GM04503 (cell line): ENCODE data around the gene AGBL1.
"Not testable (repeated sequence)": the region's sequence is repeated elsewhere in the genome, so short reads cannot be mapped to it uniquely, and the experiment has no call there.

Experiments
- DNase-seq: peaks from one replicate; pipeline ENCODE4 v3.0.0-alpha.2; 2012; ENCODE audit warnings: low read depth

AGBL1 gene

GRCh38 chr15:86942285-86942684 is 862.6 kb downstream of the AGBL1 start:
- no peak for DNase-seq

- no peak for DNase-seq
Measured at GRCh38 chr15:86948719-86949118, 869.0 kb downstream of the AGBL1 start.

GRCh38 chr15:86959254-86959653 is 879.6 kb downstream of the AGBL1 start:
- no peak for DNase-seq

- DNase-seq = no peak
Measured at GRCh38 chr15:86961669-86962068, 882.0 kb downstream of the AGBL1 start.

- no peak for DNase-seq
Measured at GRCh38 chr15:86964271-86964670, 884.6 kb downstream of the AGBL1 start.

GRCh38 chr15:86968244-86968643 is 888.6 kb downstream of the AGBL1 start:
- no peak for DNase-seq

GRCh38 chr15:86969364-86969763 is 889.7 kb downstream of the AGBL1 start:
- DNase-seq = no peak

GRCh38 chr15:86973284-86973844 is 893.7 kb downstream of the AGBL1 start:
- no peak for DNase-seq

GRCh38 chr15:86988033-86988432 is 908.4 kb downstream of the AGBL1 start:
- no peak for DNase-seq

- DNase-seq = no peak
Measured at GRCh38 chr15:87021751-87022150, 942.1 kb downstream of the AGBL1 start.

GRCh38 chr15:87031540-87032230 is 952.0 kb downstream of the AGBL1 start:
- peak; percentile 1 for DNase-seq

GRCh38 chr15:87032295-87032694 is 952.6 kb downstream of the AGBL1 start:
- DNase-seq = no peak

- no peak for DNase-seq
Measured at GRCh38 chr15:87033056-87033455, 953.4 kb downstream of the AGBL1 start.

GRCh38 chr15:87034886-87035285 is 955.2 kb downstream of the AGBL1 start:
- DNase-seq = no peak

GRCh38 chr15:87038404-87038803 is 958.7 kb downstream of the AGBL1 start:
- DNase-seq = no peak

GRCh38 chr15:87042619-87043018 is 962.9 kb downstream of the AGBL1 start:
- DNase-seq = not testable (repeated sequence)

- no peak for DNase-seq
Measured at GRCh38 chr15:87045746-87046145, 966.1 kb downstream of the AGBL1 start.

GRCh38 chr15:87047203-87047965 is 967.7 kb downstream of the AGBL1 start:
- DNase-seq = no peak
